ENCODE measurements around the gene GPR152.

The GPR152 gene, protein sequence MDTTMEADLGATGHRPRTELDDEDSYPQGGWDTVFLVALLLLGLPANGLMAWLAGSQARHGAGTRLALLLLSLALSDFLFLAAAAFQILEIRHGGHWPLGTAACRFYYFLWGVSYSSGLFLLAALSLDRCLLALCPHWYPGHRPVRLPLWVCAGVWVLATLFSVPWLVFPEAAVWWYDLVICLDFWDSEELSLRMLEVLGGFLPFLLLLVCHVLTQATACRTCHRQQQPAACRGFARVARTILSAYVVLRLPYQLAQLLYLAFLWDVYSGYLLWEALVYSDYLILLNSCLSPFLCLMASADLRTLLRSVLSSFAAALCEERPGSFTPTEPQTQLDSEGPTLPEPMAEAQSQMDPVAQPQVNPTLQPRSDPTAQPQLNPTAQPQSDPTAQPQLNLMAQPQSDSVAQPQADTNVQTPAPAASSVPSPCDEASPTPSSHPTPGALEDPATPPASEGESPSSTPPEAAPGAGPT

DNA sequence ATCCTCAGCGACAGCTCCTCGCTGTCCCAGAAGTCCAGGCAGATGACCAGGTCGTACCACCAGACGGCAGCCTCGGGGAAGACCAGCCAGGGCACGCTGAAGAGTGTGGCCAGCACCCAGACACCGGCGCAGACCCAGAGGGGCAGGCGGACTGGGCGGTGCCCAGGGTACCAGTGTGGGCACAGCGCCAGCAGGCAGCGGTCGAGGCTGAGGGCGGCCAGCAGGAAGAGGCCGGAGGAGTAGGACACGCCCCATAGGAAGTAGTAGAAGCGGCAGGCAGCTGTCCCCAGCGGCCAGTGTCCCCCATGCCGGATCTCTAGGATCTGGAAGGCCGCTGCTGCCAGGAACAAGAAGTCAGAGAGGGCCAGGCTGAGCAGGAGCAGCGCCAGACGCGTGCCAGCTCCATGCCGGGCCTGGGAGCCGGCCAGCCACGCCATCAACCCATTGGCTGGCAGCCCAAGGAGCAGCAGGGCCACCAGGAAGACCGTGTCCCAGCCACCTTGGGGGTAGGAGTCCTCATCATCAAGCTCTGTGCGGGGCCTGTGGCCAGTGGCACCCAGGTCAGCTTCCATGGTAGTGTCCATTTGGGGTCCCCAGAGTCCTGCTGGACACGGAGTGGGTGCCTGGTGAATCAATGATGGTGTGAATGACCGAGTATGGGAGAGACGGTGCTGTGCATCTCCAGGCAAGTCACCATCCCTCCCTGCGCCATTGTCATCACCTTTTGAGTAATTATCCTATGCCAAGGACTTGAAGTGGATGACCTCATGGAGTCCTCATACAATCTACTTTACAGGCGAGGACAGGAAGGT is at the start of gene GPR152:
GPR152 (minus strand) TSS at position 589 of the 812 bp plus-strand sequence; CDS start at position 584, 5 bp downstream.
- peak in 9 of 51 donors; percentile 11 to 31 (median 22) for DNase-seq

DNA sequence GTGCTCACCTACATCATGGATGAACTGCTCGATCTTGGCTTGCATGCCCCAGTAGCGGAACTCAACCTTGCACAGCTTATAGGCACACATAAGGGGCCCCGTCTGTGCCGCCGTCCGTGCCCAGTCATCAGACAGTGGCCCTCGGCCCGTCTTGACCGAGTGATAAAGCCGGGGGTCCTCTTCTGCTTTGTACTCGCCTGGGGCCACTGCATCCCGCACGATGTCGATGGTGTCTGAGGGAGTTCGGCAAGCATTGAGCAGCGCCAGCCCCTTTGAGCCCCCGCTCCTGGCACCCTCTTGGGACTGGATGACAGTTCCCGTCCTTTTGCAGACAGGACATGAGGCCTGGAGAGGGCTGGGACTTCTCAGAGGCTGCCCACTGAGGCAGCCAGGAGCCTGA is 49.3 kb upstream of the GPR152 start:
- no peak for DNase-seq

DNA sequence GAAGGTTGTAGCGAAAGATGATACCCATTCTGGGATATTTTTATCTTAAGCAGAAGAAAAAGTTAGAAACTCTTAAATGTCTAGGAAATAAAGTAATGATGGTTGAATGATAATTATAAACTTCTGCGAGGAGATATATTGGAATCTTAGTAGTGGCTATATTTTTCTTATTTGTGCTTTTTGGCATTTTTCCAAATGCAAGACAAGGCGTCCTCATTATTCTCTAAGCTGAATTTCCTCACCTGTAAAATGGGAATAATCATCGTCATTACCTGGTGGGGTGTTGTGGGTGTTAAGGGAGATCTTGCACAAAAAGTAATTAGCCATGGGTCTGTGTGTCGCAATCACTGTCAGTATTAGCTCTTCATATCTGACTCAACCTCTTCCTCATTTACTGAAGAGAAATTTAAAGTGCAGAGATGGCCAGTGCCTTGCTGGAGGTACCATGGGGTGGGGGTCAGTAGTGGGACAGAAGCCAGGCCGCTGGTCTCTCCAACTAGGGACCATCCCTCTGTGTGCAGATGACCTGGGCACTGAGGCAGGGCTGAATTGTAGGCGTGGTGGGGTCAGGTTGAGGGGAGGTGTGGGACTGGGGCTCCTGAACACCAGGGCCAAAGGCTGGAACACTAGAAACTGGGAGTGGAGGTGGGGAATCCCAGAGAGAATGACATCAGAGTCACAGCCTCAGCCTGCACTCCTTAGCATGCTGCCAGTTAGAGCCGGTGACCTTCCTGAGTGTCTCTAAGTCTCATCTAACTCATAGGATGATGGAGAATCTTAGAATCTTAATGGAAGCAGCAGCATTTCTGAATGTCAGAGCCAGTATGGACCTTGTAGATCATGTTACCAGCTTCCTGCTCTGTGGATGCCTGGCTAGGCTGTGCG is 48.5 kb upstream of the GPR152 start:
- DNase-seq = no peak

DNA sequence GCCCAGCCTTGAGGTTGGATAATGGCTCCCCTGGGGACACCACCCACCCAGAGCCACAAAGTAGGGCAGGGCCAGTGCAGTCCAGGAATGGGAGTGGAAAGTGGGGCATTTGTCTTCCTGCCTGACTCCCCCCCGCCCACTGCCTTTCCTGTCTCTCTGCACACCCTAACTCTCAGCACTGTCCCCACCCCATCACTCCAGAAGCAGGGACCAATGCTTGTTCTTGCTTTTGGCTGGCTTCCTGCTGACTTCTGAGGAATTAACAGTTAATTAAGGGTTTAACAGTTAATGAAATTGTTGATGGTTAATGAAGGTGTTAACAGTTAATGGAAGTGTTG is 47.9 kb upstream of the GPR152 start:
- no peak for DNase-seq

DNA sequence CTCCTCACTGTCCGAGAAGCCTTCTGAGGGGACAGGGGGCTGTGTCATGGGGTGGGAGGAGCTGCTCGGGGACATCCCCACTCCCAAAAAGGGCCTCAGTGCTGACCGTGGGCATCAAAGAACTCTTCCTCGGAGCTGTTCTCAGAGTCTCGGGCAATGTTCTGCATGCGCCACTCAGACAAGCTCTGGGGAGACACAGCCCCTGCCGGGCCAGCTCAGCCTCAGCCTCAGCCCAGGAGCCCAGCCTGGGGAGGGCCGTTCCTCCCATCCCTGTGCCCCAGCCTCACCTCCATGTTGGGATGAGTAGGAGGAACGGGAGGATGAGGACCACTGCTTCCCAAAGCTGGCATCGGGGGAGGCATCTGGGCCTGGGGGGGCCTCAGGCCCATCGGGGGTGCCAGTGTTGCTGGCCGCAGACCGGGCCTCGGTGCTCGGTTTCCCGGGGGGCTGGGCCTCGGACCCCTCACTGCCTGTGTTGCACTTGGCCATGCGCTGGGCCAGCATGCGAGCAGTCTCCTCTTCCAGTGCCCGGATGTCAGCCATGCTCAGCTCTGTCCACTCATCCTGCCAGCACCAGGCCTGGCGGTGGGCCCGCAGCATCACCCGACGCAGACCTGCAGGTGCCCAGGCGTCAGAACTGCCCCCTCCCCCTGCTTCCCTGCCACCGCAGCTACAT is 47.4 kb upstream of the GPR152 start:
- DNase-seq = no peak

DNA sequence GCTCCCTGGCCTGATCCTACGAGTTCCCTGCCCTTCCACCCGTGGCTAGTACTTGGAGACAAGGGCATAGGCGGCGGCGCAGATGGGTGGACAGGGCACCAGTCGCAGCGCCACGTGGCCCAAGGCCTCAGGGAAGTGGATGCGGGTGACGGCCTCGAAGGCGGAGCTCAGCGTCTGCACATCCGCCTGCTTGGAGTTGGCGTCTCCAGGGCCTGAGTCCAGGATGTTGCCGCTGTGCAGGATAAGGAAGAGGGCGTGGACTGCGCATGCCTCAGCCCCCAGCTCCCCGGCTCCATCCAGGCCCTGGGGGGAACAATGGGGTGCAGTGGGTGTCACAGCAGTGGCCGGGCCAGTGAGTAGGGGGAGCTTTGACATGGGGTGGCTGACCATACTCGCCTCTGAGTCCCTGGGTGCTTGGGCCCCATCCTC is 46.0 kb upstream of the GPR152 start:
- DNase-seq = no peak

DNA sequence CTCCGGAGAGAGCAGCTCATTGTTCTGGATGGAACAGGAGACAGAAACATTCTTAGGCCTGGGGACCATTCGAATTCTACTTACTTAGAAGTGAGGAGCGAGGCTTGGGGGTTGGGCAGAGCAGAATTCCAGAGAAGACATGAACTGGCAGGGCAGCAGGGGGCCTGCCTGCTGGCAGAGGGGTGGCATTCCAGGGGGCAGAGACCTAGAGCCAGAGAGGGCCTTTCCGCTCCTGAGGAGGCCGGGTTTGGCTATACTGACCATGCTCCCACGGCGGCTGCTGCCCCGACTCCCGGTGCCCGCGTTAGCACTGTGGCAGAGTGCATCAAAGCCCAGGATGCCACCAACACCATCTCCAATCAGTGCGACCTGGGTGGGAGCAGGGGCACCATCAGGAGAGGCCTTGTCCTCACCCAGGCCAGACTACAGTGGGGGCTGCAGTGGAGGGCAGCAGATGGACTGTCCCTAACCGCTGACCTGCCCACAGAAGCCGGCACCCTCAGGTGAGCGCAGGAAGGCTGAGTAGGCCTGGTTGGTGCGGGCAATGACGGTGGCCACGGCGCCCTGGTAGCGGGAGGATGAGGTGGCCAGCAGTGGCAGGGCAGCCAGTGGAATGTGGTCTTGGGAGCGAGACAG is 45.2 kb upstream of the GPR152 start:
- DNase-seq = no peak

DNA sequence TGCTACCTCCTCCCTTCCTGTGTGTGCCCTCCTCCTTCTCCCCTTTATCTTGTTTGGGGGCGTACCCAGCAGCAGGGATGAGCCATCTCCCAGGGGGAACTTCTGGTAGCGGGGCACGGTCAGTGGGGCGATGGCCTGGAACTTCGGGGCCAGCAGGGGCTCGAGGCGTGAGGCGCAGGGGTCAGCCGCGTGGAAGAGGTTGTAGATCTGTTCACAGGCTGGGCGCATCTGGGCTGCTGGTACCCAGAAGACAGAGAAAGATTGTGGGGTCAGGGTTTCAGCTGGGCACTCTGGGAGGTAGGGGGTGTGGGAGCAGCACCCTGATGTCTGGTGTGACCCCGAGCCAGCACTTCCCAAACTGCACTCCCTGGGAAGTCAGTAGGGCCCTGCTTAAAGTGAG is 43.6 kb upstream of the GPR152 start:
- no peak for DNase-seq

DNA sequence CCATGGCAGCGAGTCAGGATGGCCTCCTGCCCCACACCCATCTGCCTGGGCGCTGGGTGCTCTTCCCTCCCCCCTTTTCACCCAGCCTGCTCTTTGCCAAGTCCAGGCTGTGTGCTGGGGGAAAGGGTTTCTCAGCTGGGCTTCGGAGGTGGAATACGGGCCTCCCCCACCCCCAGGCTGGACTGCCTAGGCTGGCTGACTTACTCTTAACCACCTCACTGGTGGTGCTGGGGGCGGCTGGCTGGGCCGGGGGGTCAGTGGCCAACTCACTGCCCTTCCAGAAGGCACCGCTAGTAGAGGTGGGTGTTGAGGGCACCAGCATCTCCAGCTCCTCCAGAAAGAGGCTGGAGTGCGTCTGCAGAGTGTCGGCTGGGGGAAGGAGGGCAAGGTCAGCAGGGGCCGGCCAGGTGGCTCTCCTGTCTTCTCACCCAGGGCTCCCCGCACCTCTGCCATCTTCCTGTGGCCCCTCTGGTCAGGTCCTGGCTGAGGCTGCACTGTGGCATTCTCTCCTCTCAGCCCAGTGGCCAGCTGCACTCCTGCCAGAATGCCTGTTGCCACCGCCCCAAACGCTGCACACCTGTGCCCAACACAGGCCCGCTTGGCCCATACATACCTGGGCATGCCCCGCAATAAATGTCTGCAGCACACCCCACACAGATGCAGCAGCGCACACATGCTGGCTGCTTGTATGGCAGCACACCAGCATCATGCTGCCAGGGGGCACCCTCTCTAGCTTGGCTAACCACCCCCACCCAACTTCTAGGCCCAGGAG is 42.9 kb upstream of the GPR152 start:
- no peak for DNase-seq

DNA sequence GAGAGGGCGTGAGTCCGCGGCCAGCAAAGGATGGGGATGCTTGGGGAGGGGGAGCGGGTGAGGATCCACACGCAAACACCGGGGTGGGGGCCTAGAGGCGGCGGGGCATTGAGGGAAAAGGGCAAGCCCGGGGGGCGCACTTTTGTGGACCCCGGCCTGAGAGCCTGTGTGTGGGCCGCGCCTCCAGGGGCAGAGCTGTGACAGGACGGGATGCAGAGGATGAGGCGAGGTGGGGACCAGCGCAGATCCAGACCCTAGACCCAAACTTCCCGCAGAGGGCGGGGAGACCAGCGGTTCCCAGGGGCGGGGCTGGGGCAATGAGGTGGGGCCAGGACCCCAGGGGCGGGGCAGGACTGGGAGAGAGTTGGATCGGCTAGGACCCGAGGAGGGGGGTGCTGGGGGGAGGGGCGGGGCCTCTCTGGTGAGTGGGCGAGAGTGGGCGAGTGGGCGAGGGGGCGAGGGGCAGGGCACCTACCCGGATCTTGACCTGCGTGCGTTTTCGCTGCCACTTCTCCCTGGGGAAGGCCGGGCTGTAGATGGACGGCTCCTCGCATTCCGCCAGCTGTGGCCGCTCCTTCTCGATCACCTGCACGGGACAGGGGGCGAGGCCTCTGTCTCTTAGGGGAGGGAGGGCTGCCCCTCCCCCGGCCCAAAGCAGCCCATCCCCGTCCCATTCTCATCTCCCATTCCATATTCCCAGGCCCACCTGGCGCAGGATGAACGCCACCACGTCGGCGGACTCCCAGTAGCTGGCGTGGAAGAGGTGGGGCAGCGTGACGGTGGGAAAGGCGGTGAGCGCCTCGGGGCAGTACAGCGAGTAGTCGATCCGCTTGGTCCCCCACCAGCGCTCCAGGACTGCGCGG is 42.1 kb upstream of the GPR152 start:
- no peak for DNase-seq

DNA sequence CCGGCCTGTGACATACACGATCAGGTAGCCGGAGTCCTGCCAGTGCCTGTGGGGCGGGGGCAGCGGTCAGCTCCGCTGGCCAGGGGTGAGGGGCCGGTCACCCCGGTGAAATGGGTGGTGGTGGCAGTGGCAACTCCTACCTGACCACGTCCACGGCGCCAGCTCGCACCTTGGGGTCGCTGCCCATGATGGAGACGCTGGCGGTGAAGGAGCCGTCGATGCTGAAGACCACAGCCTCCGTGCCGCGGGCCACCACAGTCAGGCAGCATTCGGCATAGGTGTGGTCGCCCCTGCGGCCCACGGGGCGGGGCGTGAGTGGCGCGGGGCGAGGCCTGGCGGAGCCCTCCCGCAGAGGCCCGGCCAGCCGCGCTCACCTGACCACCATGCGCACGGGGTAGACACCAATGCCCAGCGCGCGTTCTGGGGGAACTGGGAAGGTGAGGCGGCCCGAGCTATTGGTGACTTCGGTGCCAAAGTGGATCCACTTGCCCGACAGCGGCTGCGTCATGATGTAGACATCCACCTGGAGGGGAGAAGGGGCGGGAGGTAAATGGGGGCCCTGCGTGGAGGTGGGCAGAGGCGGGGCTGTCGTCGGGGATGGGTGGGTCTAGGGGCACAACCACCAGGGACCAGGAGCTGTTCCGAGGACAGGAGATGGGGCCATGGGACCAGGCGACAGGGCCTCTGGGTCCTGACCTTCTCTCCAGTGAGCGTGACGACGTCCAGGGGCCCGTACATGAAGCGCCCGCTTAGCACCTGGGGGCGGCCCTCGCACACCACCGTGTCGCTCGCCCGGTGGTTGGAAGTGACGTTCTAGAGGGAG is 41.2 kb upstream of the GPR152 start:
- DNase-seq = no peak

DNA sequence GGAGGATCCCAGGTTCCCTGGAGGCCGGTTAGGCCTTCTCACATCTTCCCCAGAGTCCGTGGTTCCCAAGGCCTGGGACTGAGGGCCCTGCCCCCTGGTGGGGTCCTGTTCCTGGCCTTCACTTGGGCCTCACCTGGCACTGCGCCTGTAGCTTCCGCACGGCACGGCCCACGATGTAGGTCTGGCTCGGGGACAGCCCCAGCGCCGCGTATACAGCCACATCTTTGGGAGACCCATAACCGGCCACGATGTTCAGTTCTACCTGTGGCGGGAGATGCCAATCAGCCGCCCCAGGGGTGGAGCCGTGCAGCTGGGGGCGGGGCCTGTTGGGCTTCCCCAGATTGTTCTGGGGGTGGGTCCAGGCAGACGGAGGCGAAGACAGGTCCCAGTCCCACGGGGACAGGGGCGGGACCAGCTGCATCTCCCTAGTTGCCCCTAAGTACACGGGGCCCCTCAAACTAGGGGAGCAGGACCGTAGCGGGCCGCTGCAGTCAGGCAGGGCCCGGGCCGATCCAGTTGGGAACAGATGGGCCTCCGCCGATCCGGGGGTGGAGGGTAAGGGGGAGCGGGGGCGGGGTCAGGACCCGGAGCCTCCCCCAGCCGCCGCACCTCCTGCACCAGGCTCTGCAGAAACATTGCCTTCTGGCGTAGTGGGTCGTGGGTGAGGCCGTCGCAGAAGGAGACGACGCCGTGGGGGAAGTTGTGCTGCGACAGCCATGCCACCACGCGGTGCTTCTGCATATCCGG is 40.4 kb upstream of the GPR152 start:
- no peak for DNase-seq

DNA sequence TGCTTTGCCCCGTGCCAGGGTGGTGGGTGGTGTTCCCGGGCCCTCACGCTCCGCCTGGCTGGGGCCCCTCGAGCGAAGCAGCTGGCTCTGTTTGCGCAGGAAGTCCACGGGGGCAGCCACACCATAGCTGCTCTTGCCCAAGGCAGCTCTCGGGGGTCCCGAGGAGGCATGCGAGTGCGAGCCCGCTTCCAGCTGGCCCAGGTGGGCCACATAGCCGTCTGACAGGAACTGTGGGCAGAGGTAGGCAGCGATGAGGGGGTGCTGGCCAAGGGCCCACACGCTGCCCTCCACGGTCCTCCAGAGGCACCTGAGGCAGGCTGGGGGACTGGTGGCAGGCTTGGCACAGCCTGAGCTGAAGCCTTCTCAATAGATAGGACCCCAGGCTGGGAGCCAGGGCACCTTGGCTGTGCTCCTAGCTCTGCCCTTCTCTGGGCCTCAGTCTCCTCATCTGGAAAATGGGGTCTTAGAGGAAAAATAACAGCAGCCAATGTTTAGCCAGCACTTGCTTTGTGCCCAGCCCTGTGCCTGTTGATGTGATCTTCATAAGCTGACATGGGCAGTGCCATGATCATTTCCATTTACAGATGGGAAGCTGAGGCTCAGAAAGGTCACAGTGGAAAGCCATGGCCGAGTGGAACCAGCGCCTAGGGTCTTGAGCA is 39.7 kb upstream of the GPR152 start:
- no peak for DNase-seq

DNA sequence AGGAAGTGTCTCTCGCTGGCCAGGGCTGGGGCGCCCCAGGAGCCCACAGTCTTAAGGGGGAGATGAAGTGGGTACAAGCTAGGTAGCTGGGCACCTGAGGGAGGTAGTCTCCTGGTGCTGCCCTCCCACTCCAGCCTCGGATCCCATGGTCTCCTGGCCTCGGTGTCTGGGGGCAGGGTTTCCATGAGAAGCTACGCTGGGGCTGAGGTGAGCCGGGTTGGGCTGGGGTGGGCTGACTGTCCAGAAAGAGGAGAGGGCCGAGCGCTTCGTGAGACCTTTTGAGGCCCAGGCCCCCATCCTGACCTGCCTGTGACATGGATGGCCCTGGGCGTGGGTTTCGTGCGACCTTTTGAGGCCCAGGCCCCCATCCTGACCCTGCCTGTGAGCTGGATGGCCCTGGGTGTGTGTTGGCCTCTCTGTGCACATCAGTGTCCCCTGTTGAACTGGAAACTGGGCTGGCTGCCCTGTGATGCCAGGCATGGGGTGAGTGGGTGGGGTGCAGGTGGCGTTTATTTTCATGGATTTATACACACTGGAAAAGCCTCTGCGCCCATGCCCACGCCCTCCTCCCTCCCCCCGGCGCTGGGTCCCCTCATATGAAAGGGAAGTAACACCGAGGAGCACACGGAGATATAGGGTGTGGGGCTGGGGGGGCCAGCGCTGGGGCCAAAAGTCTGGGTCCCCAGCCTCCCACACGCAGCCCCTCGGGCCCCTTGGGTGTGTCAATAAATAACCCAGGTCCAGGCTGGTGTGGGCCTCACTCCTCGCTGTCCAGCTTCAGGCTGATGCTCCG is 38.9 kb upstream of the GPR152 start:
- no peak for DNase-seq

DNA sequence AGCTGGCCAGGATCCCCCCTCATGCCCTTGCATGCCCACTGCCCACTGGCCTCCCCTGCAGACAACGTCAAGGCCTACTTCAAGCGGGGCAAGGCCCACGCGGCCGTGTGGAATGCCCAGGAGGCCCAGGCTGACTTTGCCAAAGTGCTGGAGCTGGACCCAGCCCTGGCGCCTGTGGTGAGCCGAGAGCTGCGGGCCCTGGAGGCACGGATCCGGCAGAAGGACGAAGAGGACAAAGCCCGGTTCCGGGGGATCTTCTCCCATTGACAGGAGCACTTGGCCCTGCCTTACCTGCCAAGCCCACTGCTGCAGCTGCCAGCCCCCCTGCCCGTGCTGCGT is 38.2 kb upstream of the GPR152 start:
- DNase-seq = no peak

Measured in hypothalamus (tissue), 51 donors.